HG03108 (cell line): ENCODE data around the gene RAB9A.
"Not testable (repeated sequence)": the region's sequence is repeated elsewhere in the genome, so short reads cannot be mapped to it uniquely, and the experiment has no call there.

Experiments used
- ATAC-seq: cut with Tn5 transposase; IDR thresholded peaks from one replicate; pipeline ENCODE4 v1.9.1; 2021; ENCODE audit warnings: moderate library complexity; ENCODE audit not compliant: unreplicated experiment

Gene RAB9A

GRCh38 chrX:13669246-13669737, 19.6 kb upstream of the RAB9A start:
- peak; percentile 80 for ATAC-seq

- not testable (repeated sequence) for ATAC-seq
Measured at GRCh38 chrX:13669755-13670154, 19.2 kb upstream of the RAB9A start.

- ATAC-seq: no peak
Measured at GRCh38 chrX:13670197-13670596, 18.7 kb upstream of the RAB9A start.

GRCh38 chrX:13673016-13673415, 15.9 kb upstream of the RAB9A start:
- ATAC-seq: no peak

- ATAC-seq: no peak
Measured at GRCh38 chrX:13676885-13677284, 12.0 kb upstream of the RAB9A start.

- ATAC-seq: not testable (repeated sequence)
Measured at GRCh38 chrX:13679700-13680099, 9.2 kb upstream of the RAB9A start.

- ATAC-seq: no peak
Measured at GRCh38 chrX:13681595-13681994, 7.3 kb upstream of the RAB9A start.

GRCh38 chrX:13684361-13684760, 4.6 kb upstream of the RAB9A start:
- no peak for ATAC-seq

GRCh38 chrX:13685126-13685763, 3.7 kb upstream of the RAB9A start:
- no peak for ATAC-seq

GRCh38 chrX:13687203-13687602, 1.7 kb upstream of the RAB9A start:
- ATAC-seq: no peak

GRCh38 chrX:13688384-13688957, 457 bp upstream of the RAB9A start:
- no peak for ATAC-seq

- no peak for ATAC-seq
Measured at GRCh38 chrX:13689741-13690211, 848 bp downstream of the RAB9A start.

- ATAC-seq: no peak
Measured at GRCh38 chrX:13690836-13691235, 1.9 kb downstream of the RAB9A start.

- ATAC-seq: no peak
Measured at GRCh38 chrX:13691841-13692371, 3.0 kb downstream of the RAB9A start.

GRCh38 chrX:13692771-13693231, 3.9 kb downstream of the RAB9A start:
- no peak for ATAC-seq

- ATAC-seq: no peak
Measured at GRCh38 chrX:13693341-13693961, 4.5 kb downstream of the RAB9A start.

GRCh38 chrX:13694359-13694758, 5.4 kb downstream of the RAB9A start:
- ATAC-seq: no peak

GRCh38 chrX:13694983-13695382, 6.1 kb downstream of the RAB9A start:
- ATAC-seq: no peak

- ATAC-seq: no peak
Measured at GRCh38 chrX:13695601-13696115, 6.7 kb downstream of the RAB9A start.

GRCh38 chrX:13697455-13697854, 8.5 kb downstream of the RAB9A start:
- ATAC-seq: peak; percentile 45

- no peak for ATAC-seq
Measured at GRCh38 chrX:13697976-13698375, 9.0 kb downstream of the RAB9A start.

- no peak for ATAC-seq
Measured at GRCh38 chrX:13698432-13698831, 9.5 kb downstream of the RAB9A start.
